HG03571 (cell line): ENCODE measurements around the gene PON1.
A peak's percentile ranks its signal among the peaks of the same experiment; 100 is the strongest.

ENCODE experiments used
- ATAC-seq: cut with Tn5 transposase; IDR thresholded peaks from one replicate; pipeline ENCODE4 v1.9.1; 2021; ENCODE audit not compliant: unreplicated experiment

The PON1 gene

DNA sequence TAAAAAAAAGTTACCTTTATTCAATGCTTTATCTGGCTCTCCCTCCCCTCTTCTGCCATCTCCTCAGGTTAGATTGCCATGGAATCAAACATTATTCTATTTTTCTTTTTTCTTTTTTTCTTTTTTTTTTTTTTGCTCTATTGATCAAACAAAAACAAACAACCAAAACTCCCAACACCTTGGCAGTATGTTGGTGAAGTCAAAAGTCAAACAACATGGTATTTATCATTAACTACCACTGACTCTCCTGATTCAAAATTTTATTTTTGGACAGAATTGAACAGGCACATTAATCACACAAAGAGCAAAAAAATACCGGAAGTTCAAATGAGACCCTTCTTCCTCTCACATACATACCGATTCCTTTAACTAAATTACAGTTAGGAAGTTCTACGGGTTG is 6.4 kb downstream of the PON1 start:
- no peak for ATAC-seq

DNA sequence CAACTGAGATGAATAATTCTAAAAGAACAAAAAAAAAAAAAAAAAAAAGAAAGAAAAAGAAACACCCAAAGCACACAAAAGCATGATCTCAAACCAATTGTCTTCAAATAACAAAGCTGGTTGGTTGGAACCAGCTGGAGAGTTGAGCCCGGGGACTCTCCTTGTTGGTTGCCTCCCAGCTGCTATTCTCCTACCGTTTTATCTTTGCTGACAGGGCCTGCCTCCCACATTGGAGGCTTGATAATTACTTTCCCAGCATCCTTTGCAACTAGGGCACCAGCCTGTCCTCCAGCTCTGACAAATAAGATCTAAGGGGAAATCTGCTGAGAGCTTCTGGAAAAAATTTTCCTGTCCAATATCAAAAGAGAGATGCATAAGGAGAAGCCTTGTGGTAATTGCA is 6.8 kb downstream of the PON1 start:
- no peak for ATAC-seq

DNA sequence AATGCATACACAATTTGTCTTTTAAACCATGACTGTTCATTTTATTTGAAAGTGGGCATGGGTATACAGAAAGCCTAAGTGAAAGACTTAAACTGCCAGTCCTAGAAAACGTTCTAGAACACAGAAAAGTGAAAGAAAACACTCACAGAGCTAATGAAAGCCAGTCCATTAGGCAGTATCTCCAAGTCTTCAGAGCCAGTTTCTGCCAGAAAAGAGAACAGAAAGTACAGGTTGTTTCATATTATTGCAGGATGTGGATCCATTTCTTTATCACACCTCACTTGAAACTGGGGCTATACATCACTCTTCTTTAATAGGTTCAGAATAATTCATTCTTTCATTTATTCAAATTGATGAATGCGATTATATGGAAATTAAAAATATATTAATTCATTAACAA is 7.7 kb downstream of the PON1 start:
- ATAC-seq, result peak; percentile 68

DNA sequence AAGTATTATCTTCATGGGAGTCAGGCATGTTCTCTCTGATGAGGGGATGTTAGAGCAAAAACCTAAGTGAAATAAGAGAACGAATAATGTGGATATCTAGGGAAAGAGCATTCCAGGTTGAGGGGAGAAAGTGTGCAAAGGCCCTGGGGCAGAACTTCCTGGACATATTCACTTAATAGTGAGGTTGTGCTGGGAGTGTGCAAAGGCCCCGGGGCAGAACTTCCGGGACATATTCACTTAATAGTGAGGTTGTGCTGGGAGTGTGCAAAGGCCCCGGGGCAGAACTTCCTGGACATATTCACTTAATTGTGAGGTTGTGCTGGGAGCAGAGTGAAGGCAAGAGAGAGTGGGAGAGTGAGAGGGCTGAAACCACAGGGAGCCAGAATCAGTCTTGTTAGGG is 11.8 kb downstream of the PON1 start:
- ATAC-seq, result no peak

DNA sequence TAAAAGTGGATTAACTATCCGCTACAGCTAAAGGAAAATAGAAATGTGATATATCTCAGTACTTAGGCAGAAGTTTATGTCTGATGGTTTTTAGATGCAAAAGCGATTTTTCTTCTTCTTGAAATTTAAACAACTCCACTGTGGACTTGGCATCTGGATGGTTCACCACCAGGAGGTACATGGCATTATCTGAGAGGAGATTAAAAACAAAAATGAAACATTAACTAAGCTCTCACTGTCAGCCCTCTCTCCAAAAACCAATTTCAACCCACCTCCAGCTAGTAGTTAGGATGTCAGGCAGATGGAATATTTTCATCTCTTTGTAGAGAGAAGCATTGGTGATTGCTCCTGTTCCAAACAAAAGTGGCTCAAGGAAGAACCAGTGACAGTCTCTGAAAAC is 12.9 kb downstream of the PON1 start:
- ATAC-seq, result no peak

DNA sequence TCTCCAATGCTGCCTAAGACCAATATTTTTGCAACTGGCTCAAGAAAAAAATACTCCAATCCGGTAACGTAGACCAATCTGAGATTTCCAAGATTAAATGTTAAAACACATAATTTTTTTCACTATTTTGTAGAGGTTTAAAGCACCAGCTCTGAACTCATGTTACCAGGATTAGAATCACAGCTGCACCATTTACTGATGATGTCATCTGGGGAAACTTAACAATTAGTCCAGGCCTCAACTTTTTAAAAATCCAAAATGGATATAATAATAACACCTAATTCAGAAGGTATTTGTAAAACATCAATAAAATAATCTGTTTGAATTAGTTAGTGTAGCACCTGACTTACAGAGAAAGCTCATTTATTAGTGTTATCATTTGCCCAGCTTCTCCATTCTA is 14.4 kb downstream of the PON1 start:
- no peak for ATAC-seq

DNA sequence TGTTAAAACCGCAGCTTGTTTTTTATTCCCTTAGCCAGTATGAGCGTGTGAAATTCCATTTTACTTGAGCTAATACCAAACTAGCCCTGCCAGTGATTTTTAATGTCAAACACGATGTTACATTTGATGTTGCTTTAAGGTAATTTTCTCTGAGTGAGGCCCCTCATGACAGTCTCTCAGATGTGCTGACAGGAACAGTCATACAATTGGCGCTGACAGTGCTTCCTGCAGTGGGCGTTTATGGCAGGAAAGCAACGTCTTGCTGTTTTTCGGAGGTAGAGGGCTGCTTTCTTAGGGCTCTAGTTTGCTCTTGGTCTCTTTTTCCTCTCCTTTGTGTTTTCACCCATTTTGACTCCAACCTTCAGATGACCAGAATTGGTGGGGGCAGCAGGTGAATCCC is 19.3 kb downstream of the PON1 start:
- ATAC-seq, result no peak

DNA sequence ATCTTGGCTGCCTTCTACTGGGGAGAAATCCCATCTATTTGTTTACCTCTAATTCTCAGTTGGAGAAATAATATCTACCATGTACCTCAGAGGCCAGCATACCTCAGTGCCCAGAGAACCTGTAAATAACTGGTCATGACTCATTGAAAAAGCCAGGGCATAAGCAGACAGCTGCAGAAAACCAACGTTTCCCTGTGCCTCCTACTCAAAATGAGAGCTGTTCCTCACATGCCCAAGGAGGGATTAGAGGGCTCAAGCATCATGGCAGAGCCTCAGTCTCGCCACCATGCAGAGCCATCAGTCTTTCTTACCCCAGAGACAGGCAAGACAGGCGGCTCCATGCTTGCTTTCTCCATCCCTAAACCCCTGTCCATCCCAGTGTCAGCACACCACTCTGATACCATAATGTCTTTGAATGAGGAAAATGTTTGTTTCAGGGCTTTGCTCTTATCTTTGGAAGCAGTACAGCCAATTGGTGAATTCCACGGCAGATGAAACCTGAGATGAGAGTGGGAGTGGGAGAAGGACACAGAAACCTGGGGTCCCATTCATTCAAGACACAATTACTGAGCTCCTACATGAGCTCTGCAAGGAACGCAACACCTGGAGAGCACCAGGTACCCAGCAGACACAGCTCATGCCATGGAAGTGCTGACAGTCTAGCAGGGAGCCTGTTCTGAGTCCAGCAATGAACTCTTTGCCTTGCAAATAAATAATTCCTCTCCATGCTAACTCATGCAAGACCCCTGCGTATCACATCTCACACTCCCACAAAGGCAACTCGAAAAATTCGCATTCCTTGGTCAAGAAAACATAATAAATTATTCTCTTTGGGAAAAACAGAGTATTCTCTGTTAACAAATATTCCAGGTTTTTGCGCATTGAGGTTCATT is 21.1 kb downstream of the PON1 start:
- no peak for ATAC-seq

DNA sequence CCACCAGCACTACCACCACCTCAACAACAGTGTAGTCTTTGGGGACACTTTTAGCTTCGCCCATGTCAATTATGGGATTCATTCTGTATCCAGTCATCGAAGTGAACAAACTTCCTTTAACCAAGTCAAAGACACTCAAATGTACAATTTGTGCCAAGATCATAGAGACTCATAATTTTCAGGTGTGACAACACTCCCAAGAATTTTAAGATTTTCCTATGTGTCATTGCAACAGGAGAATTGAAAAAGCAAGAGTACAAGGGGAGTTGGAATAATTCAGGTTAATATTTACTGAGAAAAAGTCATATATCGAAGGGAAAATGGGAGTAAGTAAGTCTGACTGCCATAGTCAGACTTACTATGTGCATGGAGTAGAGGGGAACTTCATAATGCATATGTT is 26.2 kb downstream of the PON1 start:
- no peak for ATAC-seq

DNA sequence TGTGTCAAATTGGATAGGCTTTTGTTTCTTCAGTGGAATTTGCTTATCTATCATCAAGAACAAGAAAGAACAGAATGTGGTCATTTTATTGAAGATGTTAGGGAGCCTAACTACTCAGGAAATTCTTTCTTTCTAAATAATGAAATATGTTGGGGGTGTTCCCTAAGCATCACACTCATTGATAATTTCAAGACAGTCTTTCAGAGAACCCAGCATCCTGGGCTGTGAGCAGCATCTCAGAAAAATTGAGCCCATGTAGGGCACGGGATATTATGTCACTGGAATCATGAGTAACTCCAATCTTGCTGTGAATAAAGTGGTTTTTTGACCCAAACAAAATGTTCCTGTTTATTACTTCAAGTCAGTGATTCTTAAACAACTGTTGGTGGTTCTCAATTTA is 27.3 kb downstream of the PON1 start:
- no peak for ATAC-seq

DNA sequence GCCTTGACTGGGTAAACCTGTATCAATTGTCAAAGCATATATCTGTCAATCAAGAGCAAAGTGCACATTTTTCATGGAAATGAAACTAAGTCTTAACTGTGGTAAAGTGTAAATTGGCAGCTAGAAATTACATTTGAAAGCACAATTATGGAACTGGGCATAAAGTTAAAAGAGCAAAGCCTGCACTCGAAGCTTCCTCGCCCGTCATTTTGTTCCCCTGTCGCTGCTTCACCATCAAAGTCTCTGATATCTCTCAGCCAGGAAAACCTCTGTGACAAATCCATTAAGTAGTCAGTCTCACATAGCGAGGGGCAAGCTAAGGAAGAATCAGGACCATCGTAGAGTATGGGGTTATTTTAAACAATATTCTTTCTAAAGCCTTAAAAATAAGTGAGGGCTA is 27.9 kb downstream of the PON1 start:
- no peak for ATAC-seq

DNA sequence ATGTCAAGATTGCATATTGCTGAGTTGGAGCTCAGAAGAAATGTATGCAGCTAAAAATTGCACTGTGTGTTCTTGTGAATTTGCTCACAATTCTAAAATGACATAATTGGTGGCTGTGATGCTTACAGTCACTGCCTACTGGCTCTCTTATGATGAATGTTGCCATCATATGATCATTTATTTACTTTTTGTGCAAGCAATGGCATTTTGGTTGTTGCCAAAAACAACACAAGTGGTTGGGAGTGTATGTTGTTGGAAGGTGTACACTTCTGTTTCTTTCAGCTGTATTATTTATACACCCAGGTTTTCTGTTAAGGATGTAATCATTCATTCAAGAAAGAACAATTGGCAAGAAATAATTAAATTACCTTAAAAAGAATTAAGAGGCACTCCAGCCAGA is 28.9 kb downstream of the PON1 start:
- no peak for ATAC-seq

DNA sequence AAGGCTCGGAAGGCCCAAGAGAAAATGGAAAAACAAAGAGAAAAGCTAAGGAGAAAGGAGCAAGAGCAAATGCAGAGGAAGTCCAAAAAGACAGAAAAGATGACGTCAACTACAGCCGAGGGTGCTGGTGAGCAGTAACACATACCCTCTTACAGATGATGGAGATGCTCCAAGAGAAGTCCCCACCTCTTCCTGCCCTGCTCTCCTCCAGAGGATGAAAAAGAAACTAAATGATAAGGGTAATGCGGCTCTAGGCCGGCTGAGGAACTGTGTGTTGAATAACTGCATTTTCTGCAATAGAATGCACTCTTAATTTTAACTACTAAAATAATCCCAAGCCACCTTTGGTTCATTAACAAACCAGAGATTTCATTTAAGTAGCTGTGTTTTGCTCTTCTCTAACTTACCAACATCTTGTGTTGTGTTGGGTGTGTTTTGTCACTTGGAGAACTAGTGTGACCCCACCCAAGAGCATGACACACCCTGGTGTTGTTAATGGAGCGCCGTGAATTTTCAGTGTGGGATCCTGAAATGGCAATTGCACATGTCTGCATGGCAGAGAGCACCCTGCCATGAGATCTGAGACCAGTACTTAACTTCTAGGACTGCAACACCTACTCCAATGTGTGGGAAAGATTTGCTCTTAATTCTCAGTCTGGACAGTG is 34.0 kb downstream of the PON1 start:
- no peak for ATAC-seq

DNA sequence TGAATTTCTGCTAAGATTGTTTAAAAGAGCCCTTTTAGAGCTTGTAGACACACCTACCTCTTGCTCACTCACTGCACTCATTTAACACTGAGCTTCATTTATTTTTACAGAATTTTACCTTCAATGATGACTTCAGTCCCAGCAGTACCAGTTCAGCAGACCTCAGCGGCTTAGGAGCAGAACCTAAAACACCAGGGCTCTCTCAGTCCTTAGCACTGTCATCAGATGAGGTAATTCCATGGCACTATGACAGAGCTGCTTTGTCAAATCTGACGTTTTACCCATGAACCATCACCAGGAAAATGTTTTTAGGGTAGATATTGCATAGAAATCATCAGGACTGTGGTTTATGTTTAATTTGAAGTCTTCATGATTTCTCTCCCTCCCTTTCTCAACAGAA is 38.2 kb downstream of the PON1 start:
- ATAC-seq, result no peak

DNA sequence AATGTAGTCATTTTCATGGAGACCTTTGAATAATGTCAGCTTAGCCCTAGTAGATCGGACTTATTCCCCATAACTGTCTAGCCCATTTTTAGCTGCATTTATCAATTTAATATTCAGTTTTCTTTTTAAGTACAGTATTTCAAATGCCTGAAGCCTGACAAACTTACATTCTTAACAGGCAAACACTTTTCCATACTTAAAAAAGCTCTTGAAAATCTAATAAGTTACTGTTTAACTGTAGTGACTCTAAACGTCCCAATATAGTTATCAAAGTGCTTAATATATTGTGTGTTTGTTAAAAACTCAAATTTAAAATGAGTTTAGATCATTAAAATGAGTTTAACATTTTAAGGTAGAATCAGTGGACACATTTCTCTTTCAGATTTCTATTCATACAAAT is 44.9 kb downstream of the PON1 start:
- ATAC-seq, result no peak

DNA sequence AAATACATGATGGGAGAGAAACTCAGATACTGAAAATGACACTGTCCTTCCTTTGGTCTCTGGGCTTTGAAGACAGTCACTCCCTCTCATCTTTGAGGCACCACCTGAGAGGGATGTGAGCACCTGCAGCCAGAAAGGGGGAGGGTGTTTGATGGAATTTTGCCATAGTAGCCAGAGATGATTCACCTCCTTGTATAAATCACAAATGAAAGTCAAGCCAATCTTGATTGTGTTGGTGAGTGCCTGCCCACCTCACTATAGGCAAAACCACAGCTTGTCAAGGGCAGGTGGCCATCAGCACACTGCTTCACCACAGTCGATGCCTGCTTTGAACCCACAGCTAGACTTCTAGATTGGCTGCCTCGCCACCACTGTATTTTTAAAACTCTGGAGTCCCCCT is 48.2 kb downstream of the PON1 start:
- no peak for ATAC-seq

DNA sequence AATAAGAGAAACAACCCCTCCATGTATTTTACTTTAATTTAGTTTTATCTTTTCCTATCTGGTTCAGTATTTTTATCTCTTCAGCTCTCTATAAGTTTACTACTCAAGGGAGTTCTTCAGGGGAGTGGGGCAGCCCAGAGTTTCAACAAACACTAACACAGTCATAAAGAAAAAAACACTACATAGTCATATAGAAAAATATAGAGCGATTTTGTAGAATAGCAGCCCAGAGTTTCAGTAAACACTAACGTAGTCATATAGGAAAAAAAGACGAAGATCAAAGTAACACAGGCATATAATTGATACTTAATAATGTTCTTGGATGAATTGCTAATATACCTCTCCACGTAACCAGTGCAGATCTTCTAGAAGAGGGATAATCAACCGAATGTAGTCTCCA is 54.7 kb downstream of the PON1 start:
- ATAC-seq, result no peak

DNA sequence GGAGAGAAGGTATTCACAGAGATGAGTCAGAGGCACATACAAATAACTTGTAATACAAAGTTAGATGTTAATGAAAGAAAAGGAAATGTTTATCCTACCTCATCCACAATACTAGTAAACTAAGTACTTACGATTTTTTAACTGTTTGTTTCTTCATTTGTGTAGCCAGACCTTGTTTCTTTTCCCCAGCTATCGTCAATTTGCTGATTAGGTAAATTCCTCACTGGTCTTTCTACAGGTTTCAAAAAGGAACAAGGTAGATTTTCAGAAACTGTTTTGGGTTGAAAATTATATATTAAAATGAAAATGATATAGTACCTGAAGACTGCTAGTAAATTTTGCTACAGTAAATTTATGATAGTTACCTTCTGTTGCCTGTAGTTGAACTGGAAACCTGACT is 56.6 kb downstream of the PON1 start:
- ATAC-seq, result no peak

DNA sequence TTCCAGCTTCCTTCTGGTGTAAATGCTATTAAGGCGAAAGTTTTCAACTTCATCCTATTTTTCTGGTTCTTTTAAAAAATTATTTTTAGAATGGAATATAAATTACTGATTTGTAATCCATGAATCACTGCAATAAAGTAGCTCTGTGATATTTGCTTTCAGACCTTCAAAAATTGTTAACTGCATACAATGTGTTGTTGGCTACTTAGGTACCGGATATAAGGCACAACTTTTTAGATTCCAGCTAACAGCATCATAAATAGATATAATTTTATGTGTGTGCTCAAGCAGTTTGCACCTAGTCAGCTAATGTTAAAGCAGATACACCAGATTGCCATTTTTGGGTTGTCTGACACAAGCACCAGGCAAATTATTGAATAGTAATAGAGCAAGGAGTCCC is 58.7 kb downstream of the PON1 start:
- no peak for ATAC-seq

DNA sequence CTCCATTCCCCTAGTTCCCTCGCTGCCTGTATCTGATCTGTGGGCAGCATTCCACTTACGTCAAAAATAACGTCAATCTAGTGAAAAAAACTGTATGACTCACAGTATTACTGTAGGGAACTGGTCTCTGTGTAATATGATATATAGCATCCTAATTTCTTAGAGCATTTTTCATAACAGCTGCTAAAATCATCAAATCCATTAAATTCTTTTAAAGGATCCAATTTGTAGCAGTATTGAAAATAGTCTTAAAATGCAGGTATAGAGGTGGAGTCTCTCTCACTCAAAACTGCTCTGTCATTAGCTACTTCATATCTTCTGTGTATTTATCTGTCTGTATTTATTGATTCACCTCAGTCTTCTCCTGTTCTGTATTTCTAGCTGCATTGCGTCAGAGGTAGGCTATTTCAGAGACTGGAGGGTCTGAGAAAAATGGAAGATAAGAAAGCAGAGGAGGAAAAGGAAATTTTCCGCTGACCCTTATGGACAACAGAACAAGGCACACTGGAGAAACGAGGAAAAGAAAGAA is 59.9 kb downstream of the PON1 start:
- ATAC-seq, result no peak

DNA sequence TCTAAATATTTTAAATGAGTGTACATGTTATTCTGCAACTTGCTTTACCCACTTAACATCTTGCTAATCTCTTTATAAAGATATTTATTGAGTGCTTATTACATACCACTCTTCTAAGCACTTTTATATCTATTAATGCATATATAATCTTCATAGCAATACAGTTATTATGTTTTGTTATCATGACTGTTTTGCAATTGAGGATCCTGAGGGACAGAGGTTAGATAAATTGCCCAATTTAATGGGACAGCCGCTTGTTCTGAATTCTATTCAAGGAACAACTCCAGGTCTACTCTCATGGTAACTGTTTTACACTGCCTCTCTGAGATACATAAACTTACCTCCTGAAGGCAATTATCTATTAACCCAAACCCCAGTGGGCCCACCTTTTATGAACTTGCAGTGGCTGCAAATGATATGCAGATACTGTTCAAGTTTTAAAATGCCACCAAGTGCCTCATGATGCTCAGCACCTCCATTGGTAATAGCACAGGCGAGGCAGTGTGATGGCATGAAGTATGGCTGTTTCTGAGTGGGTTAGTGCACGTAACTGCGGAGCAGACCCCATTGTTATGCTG is 60.5 kb downstream of the PON1 start:
- no peak for ATAC-seq

DNA sequence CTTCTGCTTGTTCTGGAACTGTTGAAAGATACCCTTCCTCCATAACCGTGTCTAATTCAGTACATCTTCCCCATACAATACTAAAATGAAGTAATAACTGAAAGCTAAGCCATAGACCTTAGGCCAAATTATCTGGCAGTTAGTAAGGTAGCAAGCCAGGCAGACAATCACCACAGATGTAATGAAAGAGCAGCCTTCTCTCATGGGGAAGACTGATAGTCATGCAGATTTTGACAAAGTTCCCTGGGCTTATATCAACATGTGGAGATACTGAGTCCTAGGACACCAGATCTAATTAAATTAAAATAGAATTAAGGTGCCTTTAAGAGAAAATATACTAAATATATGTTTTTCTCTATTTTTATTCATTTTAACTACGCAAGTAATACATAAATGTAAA is 61.5 kb downstream of the PON1 start:
- no peak for ATAC-seq
